ENCODE results near the gene PTPN14.

The PTPN14 gene

DNA sequence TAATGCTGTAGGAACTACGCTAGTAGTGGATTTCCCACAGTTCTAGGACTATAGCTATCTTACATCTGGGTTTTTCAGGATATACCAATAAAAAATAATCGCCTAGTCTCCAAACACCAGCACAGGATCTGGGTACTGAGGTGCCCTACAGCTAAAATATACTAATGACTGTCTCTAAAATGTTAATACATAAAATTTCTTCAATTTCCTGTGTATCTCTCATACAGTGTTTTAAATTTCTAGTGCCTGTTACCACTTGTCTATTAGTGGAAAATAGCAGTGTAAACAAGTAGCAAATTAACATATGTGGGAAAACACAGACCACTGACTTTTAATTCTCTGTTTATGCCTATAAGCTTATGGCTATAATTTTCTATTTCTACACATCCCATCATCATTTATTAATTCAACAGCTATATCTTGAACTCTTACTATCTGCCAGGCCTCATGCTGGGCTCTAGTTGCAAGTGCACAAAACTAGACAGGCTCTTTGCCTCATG, 16.1 kb upstream of the PTPN14 start:
- no peak for DNase-seq

DNA sequence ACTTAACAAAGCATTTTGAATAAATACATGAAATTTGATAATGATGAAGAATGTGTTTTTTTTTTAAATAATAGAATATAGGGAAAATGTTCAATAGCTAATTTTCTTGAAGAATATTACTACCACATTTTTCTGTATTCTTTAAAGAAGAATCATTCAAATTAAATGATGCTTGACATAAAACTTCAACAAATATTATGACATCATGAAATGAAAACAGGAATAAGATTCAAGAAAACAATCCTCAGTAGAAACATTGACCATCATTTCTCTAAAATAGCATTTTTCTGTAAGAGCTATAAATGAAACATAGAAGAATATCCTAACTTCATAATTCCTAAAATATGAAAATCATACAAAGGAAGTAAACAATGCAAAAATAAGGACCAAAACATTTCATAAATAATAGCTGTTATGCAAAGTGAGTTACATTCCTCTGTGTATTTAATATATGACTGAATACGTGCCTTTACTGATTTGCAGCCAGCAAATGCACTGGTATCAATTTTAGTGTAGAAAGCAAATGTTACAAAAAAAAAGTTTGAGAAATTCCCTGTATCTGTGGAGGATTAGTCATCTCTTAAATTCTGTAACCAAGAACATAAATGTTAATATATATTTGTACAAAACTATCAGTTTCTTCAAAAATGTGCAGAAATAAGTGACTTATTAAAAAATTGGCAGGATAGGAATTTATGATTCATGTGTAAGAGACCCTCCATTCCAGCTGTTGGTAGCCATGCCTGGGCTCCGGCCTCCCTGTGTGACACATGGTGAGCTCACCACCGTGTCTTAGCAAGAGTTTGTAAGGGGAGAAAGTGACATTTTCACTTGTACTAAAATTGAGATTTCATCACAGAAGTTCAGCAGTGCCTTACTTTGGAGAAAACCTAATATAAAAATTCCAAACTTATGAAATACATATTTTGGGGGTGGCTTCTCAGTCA, 15.0 kb upstream of the PTPN14 start:
- no peak for DNase-seq

DNA sequence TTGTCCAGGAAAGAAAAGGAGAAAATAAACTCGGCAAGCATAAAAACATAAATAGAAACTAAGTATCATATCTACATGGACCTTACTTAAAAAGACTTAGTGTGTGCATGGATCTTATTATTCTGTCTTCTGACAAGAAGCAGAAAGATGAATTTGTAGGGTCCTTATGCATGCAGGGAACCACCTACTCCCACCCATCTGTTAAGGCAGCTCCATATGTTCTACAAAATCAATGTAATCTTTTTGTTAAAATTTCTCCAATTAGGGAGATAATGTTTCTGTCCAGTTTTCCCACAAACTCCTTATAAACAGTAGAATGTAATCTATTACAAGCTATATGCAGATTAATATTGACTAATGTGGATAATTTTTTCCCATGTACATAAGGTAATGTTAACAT, 13.9 kb upstream of the PTPN14 start:
- no peak for DNase-seq

GRCh38 chr1:214563881-214564280, 12.5 kb upstream of the PTPN14 start:
- DNase-seq: no peak

DNA sequence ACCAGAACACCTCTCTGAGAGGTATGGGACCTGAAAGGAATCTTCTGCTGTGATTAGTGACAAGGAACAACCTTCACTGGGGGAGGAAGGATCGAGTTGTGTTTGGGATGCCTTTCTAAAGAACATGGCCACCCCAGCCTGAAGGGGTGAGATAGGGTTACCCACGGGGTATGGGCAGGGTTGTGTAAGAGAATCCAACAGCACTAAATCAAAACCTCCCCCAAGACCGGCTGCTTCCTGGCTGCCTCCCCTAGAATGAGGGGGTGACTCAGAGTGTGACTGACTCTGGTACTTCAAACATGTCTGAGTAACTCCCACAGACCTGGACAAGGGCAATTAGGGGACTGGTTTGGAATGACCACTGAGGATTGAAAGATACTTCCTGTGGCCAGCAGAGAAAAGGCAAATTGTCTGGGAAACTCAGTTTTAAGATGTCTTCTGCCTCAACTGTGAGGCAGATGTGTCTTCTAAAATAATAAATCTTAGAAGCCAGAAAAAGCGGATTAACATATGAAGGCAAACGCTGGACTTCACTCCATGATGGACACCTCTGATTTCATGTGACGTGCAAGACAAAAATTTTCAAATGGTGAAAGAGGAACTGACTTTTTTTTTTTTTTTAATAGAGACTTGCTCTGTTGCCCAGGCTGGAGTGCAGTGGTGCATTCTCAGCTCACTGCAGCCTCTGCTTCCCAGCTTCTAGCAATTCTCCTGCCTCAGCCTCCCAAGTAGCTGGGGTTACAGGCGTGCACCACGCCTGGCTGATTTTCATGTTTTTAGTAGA, 6.7 kb upstream of the PTPN14 start:
- no peak for DNase-seq

DNA sequence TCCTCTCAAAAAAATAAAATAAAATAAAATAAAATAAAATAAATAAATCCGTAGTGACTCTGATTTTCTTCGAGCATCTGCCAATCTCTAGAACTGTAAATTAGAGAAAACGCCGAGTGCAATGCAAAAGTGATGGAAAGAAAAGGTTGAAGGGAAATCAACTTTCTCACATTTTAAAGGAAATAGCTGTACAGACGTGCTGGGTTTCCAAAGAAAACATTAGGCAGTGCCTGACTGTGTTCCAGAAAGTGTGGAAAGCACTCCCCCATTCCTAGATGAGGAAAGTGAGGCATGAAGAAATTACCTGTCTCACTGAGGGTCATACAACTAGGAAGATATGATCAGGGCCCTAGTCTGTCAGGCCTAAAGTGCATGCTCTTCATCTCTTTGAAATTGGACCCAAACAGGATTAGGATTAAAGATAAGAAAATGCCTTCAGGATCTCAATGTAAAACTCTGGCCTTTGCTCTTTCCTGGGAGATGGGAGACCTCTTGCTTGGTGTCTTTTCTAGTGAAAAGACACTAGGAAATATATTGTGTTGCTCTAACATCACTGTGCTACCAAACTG, 1.8 kb upstream of the PTPN14 start:
- no peak for DNase-seq

GRCh38 chr1:214552174-214552608, 789 bp upstream of the PTPN14 start:
- DNase-seq: no peak

- DNase-seq: no peak
These were observed 456 bp downstream of the PTPN14 start for GRCh38 chr1:214550857-214551435.

DNA sequence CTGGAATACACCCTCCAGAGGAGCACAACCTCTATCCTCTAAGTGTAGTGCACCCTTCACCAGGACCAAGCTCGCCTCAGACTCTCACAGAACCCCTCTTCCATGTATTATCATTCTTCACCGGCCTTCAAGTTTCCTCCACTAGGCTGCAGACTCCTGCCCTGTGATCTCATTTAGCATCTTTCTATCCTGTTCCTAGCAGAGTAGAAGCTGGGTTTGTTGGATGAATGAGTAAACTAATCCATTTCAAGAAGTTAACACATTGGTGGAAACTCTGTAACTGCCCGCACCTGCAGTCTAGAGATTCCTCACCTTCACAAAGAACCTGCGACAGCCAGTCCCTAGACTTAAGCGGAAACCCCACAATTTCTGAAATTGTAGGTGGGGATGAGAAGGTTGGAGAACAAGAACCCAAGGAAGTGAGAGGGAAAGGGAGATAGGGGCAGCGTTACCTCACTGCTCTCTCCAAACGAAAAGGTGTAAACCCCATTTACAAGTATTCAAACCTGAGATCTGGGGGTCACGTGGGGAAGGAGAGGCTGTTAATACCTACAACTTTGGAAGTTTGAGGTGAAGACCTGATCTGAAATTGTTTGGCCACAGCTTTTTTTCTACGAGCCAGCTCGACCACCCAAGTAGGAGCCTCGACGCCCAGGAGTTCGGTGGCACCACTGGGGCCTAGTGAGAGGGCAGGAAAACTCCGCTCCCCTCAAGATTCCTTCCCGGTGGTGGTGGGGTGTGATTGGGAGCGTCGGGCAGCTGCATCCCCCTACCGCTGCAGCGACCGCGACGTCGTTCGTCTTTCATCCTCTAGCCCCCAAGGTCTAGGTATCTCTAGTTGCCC, 1.2 kb downstream of the PTPN14 start:
- no peak for DNase-seq

DNA sequence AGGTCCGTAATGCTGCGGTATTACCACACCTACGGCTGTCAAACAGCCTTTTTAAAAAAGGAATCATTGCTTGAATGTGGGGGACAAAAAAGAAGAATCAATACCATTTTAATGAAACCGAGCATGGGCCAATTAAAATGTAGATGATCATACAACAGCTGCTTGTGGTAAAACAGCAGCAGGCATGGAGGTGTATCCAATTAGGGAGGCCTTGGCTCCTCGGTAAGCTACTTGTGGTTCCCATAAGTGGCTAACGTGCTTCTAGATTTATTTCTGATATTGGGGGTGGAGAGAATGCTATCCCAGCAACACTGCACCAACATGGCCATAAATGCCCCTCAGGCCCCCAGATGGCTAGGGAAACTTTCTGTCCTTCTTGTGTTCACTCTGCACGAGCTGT, 1.8 kb downstream of the PTPN14 start:
- no peak for DNase-seq

- DNase-seq: no peak
These were observed 2.4 kb downstream of the PTPN14 start for GRCh38 chr1:214548988-214549387.

DNA sequence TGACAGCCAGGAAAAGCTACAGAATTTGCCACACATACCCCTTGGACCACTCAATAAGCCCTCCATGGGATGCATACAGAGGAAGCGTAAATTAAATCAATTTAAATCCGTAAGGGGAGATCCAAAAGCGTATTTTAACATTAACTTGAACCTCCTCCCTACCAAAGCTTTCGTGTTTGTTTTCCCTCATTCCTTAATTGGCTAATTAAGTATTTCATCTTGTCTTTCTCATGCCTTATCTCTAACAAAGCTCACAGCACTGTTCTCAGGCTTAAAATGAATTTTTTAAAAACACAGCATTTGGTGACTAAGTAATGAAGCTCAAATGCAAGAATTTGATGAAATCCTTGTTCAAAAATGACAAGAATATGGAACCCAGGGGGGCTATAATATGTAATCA, 3.1 kb downstream of the PTPN14 start:
- DNase-seq: no peak

DNA sequence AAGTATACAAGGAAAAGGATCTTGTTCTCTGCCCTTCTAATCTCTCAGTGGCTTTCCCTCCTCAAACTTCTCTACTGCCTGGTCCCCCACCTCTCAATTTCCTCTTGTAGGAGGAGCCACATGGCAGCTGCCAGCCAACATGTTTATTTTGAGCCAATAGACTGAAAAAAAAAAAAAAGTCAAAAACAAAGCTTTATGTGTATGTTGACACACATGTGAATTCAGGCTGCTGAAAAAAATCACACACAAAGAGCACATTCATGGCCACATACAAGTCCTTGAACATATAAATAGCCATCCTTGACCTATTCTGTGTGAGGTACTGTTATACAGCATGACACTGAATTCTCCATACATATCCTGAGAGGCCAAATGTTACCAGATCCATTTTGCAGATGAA, 3.7 kb downstream of the PTPN14 start:
- no peak for DNase-seq

- DNase-seq: no peak
These were observed 4.3 kb downstream of the PTPN14 start for GRCh38 chr1:214546886-214547641.

DNA sequence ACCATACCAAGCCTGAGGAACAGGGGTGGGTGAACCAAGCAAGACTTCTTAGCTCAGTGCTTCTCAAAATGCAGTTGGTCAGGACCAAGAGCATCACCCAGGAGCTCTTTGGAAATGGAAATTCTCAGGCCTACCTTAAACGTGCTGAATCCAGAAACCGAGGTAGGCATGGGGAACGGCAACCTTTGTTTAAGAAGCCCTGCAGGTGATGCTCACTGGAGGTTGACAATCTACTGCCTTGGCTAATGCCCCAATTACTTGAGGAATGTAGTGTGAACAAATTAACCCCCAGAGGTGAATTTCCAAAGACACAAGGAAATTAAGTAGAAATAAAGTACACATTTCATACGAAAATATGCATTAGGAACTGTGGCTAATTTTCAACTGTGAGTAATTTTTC, 5.3 kb downstream of the PTPN14 start:
- DNase-seq: no peak

DNA sequence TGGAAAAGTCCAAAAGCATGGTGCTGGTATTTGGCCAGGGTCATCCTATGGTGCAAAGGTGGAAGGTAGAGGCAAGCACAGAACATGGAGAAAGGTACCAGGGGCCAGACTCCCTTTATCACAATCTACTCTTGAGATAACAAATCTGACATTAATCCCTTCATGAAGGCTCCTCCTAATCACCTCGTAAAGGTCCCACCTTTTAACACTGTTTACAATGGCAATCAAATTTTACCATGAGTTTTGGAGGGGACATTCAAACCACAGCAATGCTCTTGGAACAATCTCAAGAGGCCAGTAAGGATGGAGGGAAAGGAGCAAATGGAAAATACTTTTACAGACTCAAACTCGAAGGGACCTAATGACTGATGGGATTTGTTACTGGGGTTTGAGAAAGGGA, 6.1 kb downstream of the PTPN14 start:
- no peak for DNase-seq

GRCh38 chr1:214544791-214545190, 6.6 kb downstream of the PTPN14 start:
- DNase-seq: no peak

GRCh38 chr1:214542275-214543199, 8.9 kb downstream of the PTPN14 start:
- DNase-seq: no peak

GRCh38 chr1:214541693-214542092, 9.7 kb downstream of the PTPN14 start:
- no peak for DNase-seq

DNA sequence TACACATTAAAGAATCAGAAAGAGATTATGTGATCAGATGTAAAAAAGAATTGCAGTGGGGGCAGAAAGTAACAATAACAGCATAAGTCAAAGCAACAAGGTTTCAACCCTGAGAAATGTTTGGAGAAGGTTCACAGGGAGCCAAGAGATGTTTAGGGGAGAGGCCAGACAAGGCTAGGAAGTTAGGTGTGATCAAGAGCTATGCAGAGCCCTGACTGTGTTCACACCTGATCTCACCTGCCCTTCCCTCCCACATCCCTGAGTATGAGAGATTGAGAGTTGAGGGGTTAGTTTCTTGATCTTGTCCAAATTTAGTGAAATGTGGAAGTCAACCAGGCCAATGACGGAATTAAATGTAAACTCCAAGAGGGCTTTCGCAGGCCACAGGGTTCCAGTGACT, 10.2 kb downstream of the PTPN14 start:
- no peak for DNase-seq

Data from CD4-positive, alpha-beta T cell treated with Interleukin-4 for 1 hour (primary cell).